K562 (cell line): Measurements from ENCODE around the gene CLTB.

Experiments
- CBX8 ChIP-seq: fragments of 200-600 bp; sonication (generic); IDR thresholded peaks from 2 replicates; pipeline ENCODE4 v1.6.1; 2012; ENCODE audit warnings: borderline replicate concordance, mixed run types, low read depth, mild to moderate bottlenecking, moderate library complexity, mixed read lengths, low read length, control low read depth, inconsistent platforms; ENCODE audit not compliant: poor library complexity, severe bottlenecking; ENCODE audit errors: extremely low read depth
- FOXM1 ChIP-seq, 2 experiments: fragments of 450-650 bp in 1 of 2; sonication (generic) in 1 of 2; formaldehyde crosslinking in 1 of 2; IDR thresholded peaks; 2 replicates each; pipeline versions ENCODE4 v1.6.1 to v1.9.0; 2017 to 2022; ENCODE audit warnings: low read depth in 2 of 2, mild to moderate bottlenecking in 2 of 2, missing genetic modification reagents in 1 of 2, moderate library complexity in 1 of 2
- JUND ChIP-seq, 2 experiments: IDR thresholded peaks; 2 replicates in 1 of 2; 3 replicates in 1 of 2; pipeline ENCODE4 v1.6.1; 2011; ENCODE audit warnings: borderline replicate concordance in 2 of 2, low read depth in 2 of 2, low read length in 2 of 2, improper control_type of control experiment in 1 of 2, missing biosample characterization in 1 of 2, missing genetic modification characterization in 1 of 2, missing genetic modification reagents in 1 of 2
- POLR2AphosphoS5 ChIP-seq: IDR thresholded peaks from 2 replicates; pipeline ENCODE4 v1.6.1; 2011; ENCODE audit warnings: mild to moderate bottlenecking, low read depth, low read length, moderate library complexity; ENCODE audit not compliant: control insufficient read depth, insufficient read depth
- REST ChIP-seq, 2 experiments: fragments of 450-650 bp; formaldehyde crosslinking in 1 of 2; IDR thresholded peaks; 2 replicates each; pipeline versions ENCODE4 v1.4.0 to v1.6.1; 2014 to 2020; ENCODE audit warnings: mild to moderate bottlenecking in 2 of 2, borderline replicate concordance in 1 of 2, low read depth in 1 of 2
- RFX5 ChIP-seq: IDR thresholded peaks from 2 replicates; pipeline ENCODE4 v1.6.1; 2011; ENCODE audit warnings: low read depth, mild to moderate bottlenecking, improper control_type of control experiment, low read length
- SMC3 ChIP-seq: conservative IDR thresholded peaks from 2 replicates; pipeline ENCODE4 v1.6.1; 2011; ENCODE audit warnings: low read depth, low read length, improper control_type of control experiment; ENCODE audit not compliant: insufficient read depth
- TBP ChIP-seq: optimal IDR thresholded peaks from 2 replicates; pipeline ENCODE3; 2011; ENCODE audit warnings: low read depth, low read length, improper control_type of control experiment
- YY1 ChIP-seq, 3 experiments: IDR thresholded peaks; 2 replicates each; pipeline ENCODE4 v1.6.1; 2011; ENCODE audit warnings: low read length in 2 of 3, mild to moderate bottlenecking in 2 of 3, moderate library complexity in 2 of 3, borderline replicate concordance in 1 of 3, control low read depth in 1 of 3, low read depth in 1 of 3; ENCODE audit not compliant: insufficient read depth in 3 of 3, insufficient replicate concordance in 2 of 3, control insufficient read depth in 1 of 3, insufficient read length in 1 of 3; ENCODE audit errors: extremely low read depth in 1 of 3
- ZBED1 ChIP-seq: IDR thresholded peaks from 2 replicates; pipeline ENCODE4 v1.6.1; 2014
- ZBTB9 ChIP-seq: fragments of 450-650 bp; formaldehyde crosslinking; IDR thresholded peaks from 2 replicates; pipeline ENCODE4 v1.4.0; 2020; ENCODE audit warnings: mild to moderate bottlenecking, moderate library complexity
- ZNF143 ChIP-seq: sonication (generic); formaldehyde crosslinking; IDR thresholded peaks from 2 replicates; pipeline ENCODE4 v1.9.0; 2022; ENCODE audit warnings: mild to moderate bottlenecking, missing genetic modification reagents
- ZNF274 ChIP-seq: IDR thresholded peaks from 2 replicates; pipeline ENCODE4 v1.6.1; 2011; ENCODE audit warnings: low read depth, mild to moderate bottlenecking, low read length, moderate library complexity, borderline replicate concordance

GRCh38 chr5:176424181-176424580, 7.8 kb upstream of the CLTB start:
- TF ChIP-seq JUND (IDR thresholded peaks at IDR 0.05; ENCODE audit: borderline replicate concordance, low read depth, low read length) (no peak), JUND (tag; IDR thresholded peaks at IDR 0.05; ENCODE audit: borderline replicate concordance, low read depth, low read length) (no peak), FOXM1 (IDR thresholded peaks at IDR 0.05; ENCODE audit: low read depth) (no peak), FOXM1 (CRISPR knock-in tag; IDR thresholded peaks at IDR 0.05; ENCODE audit: low read depth) (no peak), ZBTB9 (no peak), ZBED1 (no peak), CBX8 (no peak), REST (IDR thresholded peaks at IDR 0.05; ENCODE audit: borderline replicate concordance) (no peak), REST (CRISPR knock-in tag; IDR thresholded peaks at IDR 0.05; ENCODE audit: low read depth) (no peak), TBP (no peak), POLR2AphosphoS5 (no peak), YY1 (IDR thresholded peaks at IDR 0.05; ENCODE audit: borderline replicate concordance in 1 of 3, control insufficient read depth in 1 of 3, extremely low read depth in 1 of 3, insufficient read depth in 3 of 3, insufficient read length in 1 of 3, insufficient replicate concordance in 2 of 3, low read depth in 1 of 3, low read length in 2 of 3) (no peak), SMC3 (no peak), ZNF143 (CRISPR knock-in tag) (no peak), RFX5 (no peak), ZNF274 (no peak)
